ENCODE measurements around the gene GOLPH3L. TPM values are rescaled to one million over a fixed set of nuclear protein-coding genes. Genes with fewer than 3 reads are reported as not detected.
A peak's percentile ranks its signal among the peaks of the same experiment; 100 is the strongest.

The GOLPH3L gene
- total and polyA plus RNA-seq, 10 of the 15 experiments (the other 5 are each of a cell fraction or from before 2014, with no cell fraction given): 7.7 to 29.9 (median 19.2) TPM

GRCh38 chr1:150613061-150613920 lies 83.7 kb downstream of the GOLPH3L start (continued):
- no peak for TF ChIP-seq ZBTB33 (IDR thresholded peaks at IDR 0.05)
- TF ChIP-seq ZZZ3 (IDR thresholded peaks at IDR 0.05; ENCODE audit: control insufficient read depth, insufficient read length, low read depth): no peak
- TF ChIP-seq SIN3A (IDR thresholded peaks at IDR 0.05; ENCODE audit: low read depth, low read length): no peak
- TF ChIP-seq NFIC (IDR thresholded peaks at IDR 0.05; ENCODE audit: low read depth, low read length): peak; percentile 94; the same call in 1 of the 2 replicates
- TF ChIP-seq SMAD5 (IDR thresholded peaks at IDR 0.05; ENCODE audit: low read depth): no peak
- peak; percentile 61; the same call in 1 of the 2 replicates for TF ChIP-seq BACH1 (IDR thresholded peaks at IDR 0.05; ENCODE audit: borderline replicate concordance)
- TF ChIP-seq STAT1 (conservative IDR thresholded peaks at IDR 0.05): no peak
- TF ChIP-seq RELB (IDR thresholded peaks at IDR 0.05; ENCODE audit: low read depth): peak; percentile 75
- peak; percentile 93 for TF ChIP-seq TCF12 (IDR thresholded peaks at IDR 0.05; ENCODE audit: low read depth, low read length)
- 0 out of 2 replicates have a peak, but pooled peaks have one; percentile 13 for TF ChIP-seq TBL1XR1 (IDR thresholded peaks at IDR 0.05; ENCODE audit: low read depth, low read length)
- no peak for TF ChIP-seq MEF2A (IDR thresholded peaks at IDR 0.05; ENCODE audit: insufficient read depth, low read depth, low read length)
- TF ChIP-seq EGR1 (IDR thresholded peaks at IDR 0.05; ENCODE audit: borderline replicate concordance in 1 of 2, low read depth in 2 of 2, low read length in 2 of 2): peak in 1 of 2 experiments; percentile 61; a peak in 1 of 3 replicates
- no peak for TF ChIP-seq SUZ12 (IDR thresholded peaks at IDR 0.05; ENCODE audit: unreplicated experiment)
- peak; percentile 97 for TF ChIP-seq IKZF1 (conservative IDR thresholded peaks at IDR 0.05)
